GM12878 (cell line): ENCODE results near the gene ILRUN. TPM values are rescaled to one million over a fixed set of nuclear protein-coding genes. Genes with fewer than 3 reads are reported as not detected.

Experiments used
- BACH1 ChIP-seq: fragments of 450-650 bp; IDR thresholded peaks from 2 replicates; pipeline ENCODE4 v1.6.1; 2017; ENCODE audit warnings: mild to moderate bottlenecking, borderline replicate concordance
- BCLAF1 ChIP-seq: fragments of 450-650 bp; IDR thresholded peaks from 2 replicates; pipeline ENCODE4 v1.6.1; 2017; ENCODE audit warnings: antibody characterized with exemption, mild to moderate bottlenecking, moderate library complexity
- BMI1 ChIP-seq: fragments of 450-650 bp; IDR thresholded peaks from 2 replicates; pipeline ENCODE4 v1.6.1; 2016; ENCODE audit warnings: mild to moderate bottlenecking, moderate library complexity, borderline replicate concordance
- E2F8 ChIP-seq: fragments of 450-650 bp; IDR thresholded peaks from 2 replicates; pipeline ENCODE4 v1.6.1; 2018; ENCODE audit warnings: mild to moderate bottlenecking, low read depth, moderate library complexity; ENCODE audit not compliant: partially characterized antibody
- EGR1 ChIP-seq, 2 experiments: IDR thresholded peaks; 1 replicate in 1 of 2; 2 replicates in 1 of 2; pipeline ENCODE4 v1.6.1; 2011 to 2012; ENCODE audit warnings: low read depth in 2 of 2, low read length in 2 of 2, borderline replicate concordance in 1 of 2, mild to moderate bottlenecking in 1 of 2, moderate library complexity in 1 of 2
- FOXM1 ChIP-seq: IDR thresholded peaks from 2 replicates; pipeline ENCODE4 v1.6.1; 2012; ENCODE audit warnings: low read depth, mild to moderate bottlenecking, inconsistent platforms, low read length, moderate library complexity
- HCFC1 ChIP-seq: fragments of 150-350 bp; IDR thresholded peaks from 2 replicates; pipeline ENCODE4 v1.6.1; 2014; ENCODE audit warnings: low read length
- HDAC2 ChIP-seq: fragments of 200-600 bp; sonication (generic); IDR thresholded peaks from 2 replicates; pipeline ENCODE4 v1.6.1; 2017
- IKZF1 ChIP-seq: fragments of 450-650 bp; conservative IDR thresholded peaks from 2 replicates; pipeline ENCODE4 v1.6.1; 2017; ENCODE audit warnings: antibody characterized with exemption, mild to moderate bottlenecking
- IKZF2 ChIP-seq, 2 experiments: fragments of 450-650 bp; IDR thresholded peaks; 2 replicates each; pipeline ENCODE4 v1.6.1; 2017; ENCODE audit warnings: mild to moderate bottlenecking in 2 of 2, moderate library complexity in 2 of 2
- MLLT1 ChIP-seq: fragments of 450-650 bp; IDR thresholded peaks from 2 replicates; pipeline ENCODE4 v1.6.1; 2016; ENCODE audit warnings: mild to moderate bottlenecking
- MTA3 ChIP-seq: IDR thresholded peaks from 2 replicates; pipeline ENCODE4 v1.6.1; 2012; ENCODE audit warnings: low read length, inconsistent platforms, borderline replicate concordance
- MXI1 ChIP-seq: fragments of 150-350 bp; IDR thresholded peaks from 2 replicates; pipeline ENCODE4 v1.6.1; 2011; ENCODE audit warnings: low read depth, mild to moderate bottlenecking, inconsistent platforms, low read length, improper control_type of control experiment
- NR2C1 ChIP-seq: fragments of 450-650 bp; IDR thresholded peaks from 2 replicates; pipeline ENCODE4 v1.6.1; 2017; ENCODE audit warnings: antibody characterized with exemption, mild to moderate bottlenecking, moderate library complexity
- NR2C2 ChIP-seq: IDR thresholded peaks from 2 replicates; pipeline ENCODE4 v1.6.1; 2011; ENCODE audit warnings: borderline replicate concordance, low read depth; ENCODE audit not compliant: control insufficient read depth, insufficient read length
- POLR2A ChIP-seq: IDR thresholded peaks from 2 replicates; pipeline ENCODE4 v1.6.1; 2011; ENCODE audit warnings: low read depth, mild to moderate bottlenecking, low read length
- POLR2AphosphoS5 ChIP-seq: IDR thresholded peaks from 2 replicates; pipeline ENCODE4 v1.6.1; 2011; ENCODE audit warnings: mild to moderate bottlenecking, low read length, inconsistent platforms
- STAT3 ChIP-seq: IDR thresholded peaks from 2 replicates; pipeline ENCODE4 v1.6.1; 2011; ENCODE audit warnings: low read depth, low read length, improper control_type of control experiment
- SUPT20H ChIP-seq: IDR thresholded peaks from 2 replicates; pipeline ENCODE4 v1.6.1; 2011; ENCODE audit warnings: low read depth, mild to moderate bottlenecking, low read length, moderate library complexity, borderline replicate concordance; ENCODE audit not compliant: control insufficient read depth
- SUZ12 ChIP-seq: fragments of 200-600 bp; sonication (generic); IDR thresholded peaks from one replicate; pipeline ENCODE4 v1.6.1; 2018; ENCODE audit warnings: antibody characterized with exemption, mild to moderate bottlenecking; ENCODE audit not compliant: unreplicated experiment
- TBL1XR1 ChIP-seq: IDR thresholded peaks from 2 replicates; pipeline ENCODE4 v1.6.1; 2012; ENCODE audit warnings: low read depth, low read length, improper control_type of control experiment
- TCF7 ChIP-seq: IDR thresholded peaks from 2 replicates; pipeline ENCODE4 v1.6.1; 2014; ENCODE audit warnings: antibody characterized with exemption, borderline replicate concordance
- YY1 ChIP-seq: IDR thresholded peaks from 2 replicates; pipeline ENCODE4 v1.6.1; 2011; ENCODE audit warnings: low read depth, mild to moderate bottlenecking, low read length
- ZNF24 ChIP-seq: fragments of 450-650 bp; IDR thresholded peaks from 2 replicates; pipeline ENCODE4 v1.6.1; 2017; ENCODE audit warnings: antibody characterized with exemption, mild to moderate bottlenecking
- ZNF384 ChIP-seq: IDR thresholded peaks from 2 replicates; pipeline ENCODE4 v1.6.1; 2012; ENCODE audit warnings: low read depth, mild to moderate bottlenecking, low read length, improper control_type of control experiment, borderline replicate concordance
- polyA plus RNA-seq, 11 experiments: library from polyadenylated mRNA; depleted of rRNA in 4 of 11; unstranded in 6 of 11; stranded (reverse) in 5 of 11; fragments of >200 nt; fragmentation: Nextera tagmentation in 4 of 11; fragmentation: Illumina TruSeq in 1 of 11; extraction: Ambion mirVana in 4 of 11; extraction: Trizol in 1 of 11; gene quantifications; 1 replicate in 1 of 11; 2 replicates in 10 of 11; pipeline versions ENCODE4 v1.2.1 to v1.2.3, GENCODE V29; 2011 to 2016; ENCODE audit warnings: inconsistent platforms in 2 of 11, missing spikeins in 2 of 11, low read depth in 1 of 11
- total RNA-seq, 4 experiments: library from RNA; depleted of rRNA in 3 of 4; stranded (reverse); fragments of >200 nt in 3 of 4; fragmentation: Illumina TruSeq in 1 of 4; extraction: Trizol in 1 of 4; gene quantifications; 2 replicates each; pipeline versions ENCODE4 v1.2.1 to v1.2.3, GENCODE V29; 2013 to 2021

Gene ILRUN
- total and polyA plus RNA-seq, 10 of the 15 experiments (the other 5 are each of a cell fraction or from before 2014, with no cell fraction given): 21.0 to 114 (median 48.9) TPM

- TF ChIP-seq E2F8 (no peak), ZNF24 (no peak), SUPT20H (no peak), SUZ12 (no peak), TCF7 (no peak), HDAC2 (no peak), TBL1XR1 (no peak), FOXM1 (no peak), YY1 (peak; percentile 45; the same call in 1 of the 2 replicates), POLR2AphosphoS5 (peak; percentile 76), NR2C1 (peak; percentile 6; the same call in 1 of the 2 replicates), IKZF1 (peak; percentile 53), STAT3 (no peak), BMI1 (no peak), POLR2A (peak; percentile 35; the same call in 1 of the 2 replicates), MLLT1 (peak; percentile 74; the same call in 1 of the 2 replicates), MTA3 (no peak), MXI1 (peak; percentile 47; the same call in 1 of the 2 replicates), IKZF2 (IDR thresholded peaks at IDR 0.05) (peak; percentile 44 to 56; a peak in 3 of 4 replicates), NR2C2 (no peak), ZNF384 (peak; percentile 87), HCFC1 (no peak), BCLAF1 (no peak), BACH1 (peak; percentile 20; the same call in 1 of the 2 replicates), EGR1 (IDR thresholded peaks at IDR 0.05; ENCODE audit: borderline replicate concordance in 1 of 2, low read depth in 2 of 2, low read length in 2 of 2) (no peak)
These were observed 24.5 kb downstream of the ILRUN start (continued) for GRCh38 chr6:34671801-34672656.
